Psoas muscle (tissue), 8 donors: ENCODE results near the gene YIPF5. TPM values are rescaled to one million over a fixed set of nuclear protein-coding genes. Genes with fewer than 3 reads are reported as not detected.

Experiments used
- ATAC-seq, 4 donors: fragments of 200-7000 bp; cut with Tn5 transposase; one replicate each; pipeline ENCODE4 v1.9.1; 2020; ENCODE audit warnings: moderate library complexity in 3 of 4, mild to moderate bottlenecking in 2 of 4
- DNase-seq, 2 donors: peaks; one replicate each; pipeline ENCODE4 v3.0.0-alpha.2; 2020
- H3K27ac ChIP-seq: fragments of 200-600 bp; one replicate; pipeline ENCODE4 v1.8.0; 2022
- H3K27me3 ChIP-seq, 3 donors: fragments of 200-600 bp in 1 of 3; one replicate each; pipeline versions ENCODE4 v1.6.1 to v1.8.0; 2013 to 2022; ENCODE audit warnings: low read length in 2 of 3, mild to moderate bottlenecking in 2 of 3, moderate library complexity in 1 of 3; ENCODE audit not compliant: insufficient read depth in 3 of 3
- H3K36me3 ChIP-seq, 2 donors: fragments of 200-600 bp in 1 of 2; one replicate each; pipeline versions ENCODE4 v1.6.1 to v1.8.0; 2013 to 2022; ENCODE audit warnings: low read depth in 1 of 2, mild to moderate bottlenecking in 1 of 2, moderate library complexity in 1 of 2; ENCODE audit not compliant: insufficient read depth in 1 of 2
- H3K4me1 ChIP-seq: fragments of 200-600 bp; one replicate; pipeline ENCODE4 v1.8.0; 2022
- H3K4me3 ChIP-seq: fragments of 200-600 bp; one replicate; pipeline ENCODE4 v1.8.0; 2022; ENCODE audit warnings: mild to moderate bottlenecking
- H3K9me3 ChIP-seq: fragments of 200-600 bp; one replicate; pipeline ENCODE4 v1.8.0; 2022
- WGBS, 3 donors: extraction: QIAGEN DNeasy Blood & Tissue Kit; methylation state at CpG; one replicate each; pipeline versions ENCODE4 v1.1.6 to v1.1.7; 2013; 5-methylcytosine and 5-hydroxymethylcytosine counted together
- intact Hi-C, 2 donors: fragments of 100-400 bp; cut with DNase I; formaldehyde crosslinking; loops; one replicate each; pipeline versions ENCODE4 v1.11.0 to v1.14.2; 2022
- polyA plus RNA-seq, 3 donors: library from polyadenylated mRNA; stranded (reverse); fragments of 200-250 nt; gene quantifications; one replicate each; pipeline ENCODE4 v1.2.3, GENCODE V29; 2013
- total RNA-seq, 4 donors: library from RNA; stranded (reverse); fragmentation: NEBNext Ultra II Directional in 2 of 4; extraction: Animal tissue kit (Norgen Biotek cat#: 25700) in 2 of 4; gene quantifications; one replicate each; pipeline versions ENCODE4 v1.2.1 to v1.2.4, GENCODE V29; 2021 to 2023
- TF ChIP-seq, protein P1 (sequence below): fragments of 200-600 bp; IDR thresholded peaks from one replicate; pipeline ENCODE4 v1.8.0; 2022; ENCODE audit warnings: antibody characterized with exemption
- donor health status: healthy with polysubstance abuse.
- donor health status: DM: no; HTN: no; CAD: no; lungs with moderate emphysema.
- donor health status: Bipolar disorder and iron deficiency.
- donor health status: healthy.
- donor health status: DM: yes; HTN: yes; CAD: no.
- donor health status: DM: no; HTN: no; CAD: no.
- donor health status: DM: no; HTN: no; CAD: no.
- donor health status: DM: yes; HTN: yes; CAD: no.

Gene YIPF5
- total and polyA plus RNA-seq, 7 donors, result 6.7 to 21.1 (median 14.7) TPM

DNA sequence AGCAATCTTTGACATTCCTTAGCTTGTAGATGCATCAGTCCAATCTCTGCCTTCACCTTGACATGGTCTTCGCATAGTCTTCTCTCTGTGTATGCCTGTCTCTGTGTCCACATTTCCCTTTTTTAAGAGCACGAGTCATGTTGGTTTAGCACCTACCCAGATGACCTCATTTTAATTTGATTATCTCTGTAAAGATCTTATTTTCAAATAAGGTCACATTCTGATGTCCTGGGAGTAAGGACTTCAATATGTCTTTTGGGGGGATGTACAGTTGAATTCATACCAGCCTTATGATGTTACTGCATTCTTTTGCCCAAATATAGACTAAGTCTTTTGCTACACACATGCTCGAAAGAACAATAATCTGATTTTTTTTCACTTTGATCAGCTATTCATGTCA, 7.1 kb upstream of the YIPF5 start:
- DNase-seq (no peak), ATAC-seq (no peak)

DNA sequence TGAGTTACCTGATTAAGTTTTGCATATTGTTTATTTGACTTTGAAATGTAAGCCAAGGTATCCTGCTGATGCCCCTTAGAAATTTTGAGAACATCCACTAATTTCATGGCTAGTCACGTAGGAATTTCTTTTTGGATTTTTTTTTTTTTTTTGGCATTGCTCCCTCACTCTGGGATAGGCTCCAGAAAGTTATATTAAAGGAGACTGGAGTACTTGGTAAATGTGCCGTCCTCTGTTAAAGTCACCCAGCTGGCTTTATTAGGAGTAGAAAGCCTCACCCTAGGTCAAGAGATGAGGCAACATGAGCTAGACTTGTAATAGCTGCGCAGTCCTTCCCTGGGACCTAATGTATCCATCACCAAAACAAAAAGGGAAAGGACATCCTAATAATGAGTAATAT, 3.3 kb upstream of the YIPF5 start:
- H3K27me3 ChIP-seq, result peaks cover 0 to 10% (median 0%) of the 10 kb centered on the region in 3 donors
- no peak overlapping the region for H3K27ac ChIP-seq
- no peak overlapping the region for H3K4me3 ChIP-seq
- DNase-seq (no peak), ATAC-seq (no peak)
- TF ChIP-seq, protein P1, sequence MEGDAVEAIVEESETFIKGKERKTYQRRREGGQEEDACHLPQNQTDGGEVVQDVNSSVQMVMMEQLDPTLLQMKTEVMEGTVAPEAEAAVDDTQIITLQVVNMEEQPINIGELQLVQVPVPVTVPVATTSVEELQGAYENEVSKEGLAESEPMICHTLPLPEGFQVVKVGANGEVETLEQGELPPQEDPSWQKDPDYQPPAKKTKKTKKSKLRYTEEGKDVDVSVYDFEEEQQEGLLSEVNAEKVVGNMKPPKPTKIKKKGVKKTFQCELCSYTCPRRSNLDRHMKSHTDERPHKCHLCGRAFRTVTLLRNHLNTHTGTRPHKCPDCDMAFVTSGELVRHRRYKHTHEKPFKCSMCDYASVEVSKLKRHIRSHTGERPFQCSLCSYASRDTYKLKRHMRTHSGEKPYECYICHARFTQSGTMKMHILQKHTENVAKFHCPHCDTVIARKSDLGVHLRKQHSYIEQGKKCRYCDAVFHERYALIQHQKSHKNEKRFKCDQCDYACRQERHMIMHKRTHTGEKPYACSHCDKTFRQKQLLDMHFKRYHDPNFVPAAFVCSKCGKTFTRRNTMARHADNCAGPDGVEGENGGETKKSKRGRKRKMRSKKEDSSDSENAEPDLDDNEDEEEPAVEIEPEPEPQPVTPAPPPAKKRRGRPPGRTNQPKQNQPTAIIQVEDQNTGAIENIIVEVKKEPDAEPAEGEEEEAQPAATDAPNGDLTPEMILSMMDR, result no peak
- peaks cover 9% of the 10 kb centered on the region for H3K4me1 ChIP-seq
- H3K36me3 ChIP-seq, result peaks cover 0 to 4% of the 10 kb centered on the region in 2 donors
- intact Hi-C loops, result no loop called here
- no peaks in the 10 kb centered on the region for H3K9me3 ChIP-seq
- WGBS, 3 donors, result 26 to 33% (median 32%) methylated on average over 3 of the region's 3 CpGs

More for the DNA sequence above, 7.1 kb upstream of the YIPF5 start:
- 75 to 89% (median 79%) methylated on average over 3 of the region's 3 CpGs for WGBS, 3 donors
- intact Hi-C loops, result no loop called here
- TF ChIP-seq, protein P1, result no peak
- Histone ChIP-seq H3K27ac (no peak overlapping the region), H3K9me3 (no peaks in the 10 kb centered on the region), H3K4me3 (no peak overlapping the region), H3K36me3 (no peaks in the 10 kb centered on the region), H3K4me1 (no peaks in the 10 kb centered on the region), H3K27me3 (peaks cover 0 to 10% (median 0%) of the 10 kb centered on the region in 3 donors)

- H3K27me3 ChIP-seq, result peaks cover 0 to 10% (median 0%) of the 10 kb centered on the region in 3 donors
- H3K4me3 ChIP-seq, result peak overlapping the region; percentile 95
Observed at GRCh38 chr5:144169904-144170275, 569 bp downstream of the YIPF5 start.

DNA sequence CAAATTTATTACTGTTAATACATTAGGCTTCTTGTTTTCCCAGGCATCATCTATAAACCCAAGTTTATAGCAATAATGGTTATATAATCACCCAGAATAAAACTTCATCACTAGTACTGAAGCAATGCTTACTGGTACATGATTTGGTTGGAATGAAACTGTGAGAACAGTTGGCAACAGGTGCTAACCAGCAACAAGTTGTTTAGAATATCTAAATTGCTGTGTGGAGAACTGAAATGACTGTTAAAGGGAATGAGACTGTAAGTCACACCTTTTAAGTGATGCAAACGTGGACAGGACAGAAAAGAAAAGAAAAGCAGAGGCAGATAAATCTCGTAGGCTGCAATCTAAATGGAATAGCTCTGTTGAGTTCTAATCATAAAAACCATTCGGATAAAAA, 2.5 kb downstream of the YIPF5 start:
- TF ChIP-seq, protein P1, result no peak
- 68 to 75% (median 74%) methylated on average over 3 of the region's 3 CpGs for WGBS, 3 donors
- Histone ChIP-seq H3K9me3 (no peaks in the 10 kb centered on the region), H3K36me3 (peaks cover 0 to 56% of the 10 kb centered on the region in 2 donors), H3K27me3 (peaks cover 0 to 4% (median 0%) of the 10 kb centered on the region in 3 donors), H3K4me1 (peaks cover 17% of the 10 kb centered on the region), H3K27ac (no peak overlapping the region), H3K4me3 (no peak overlapping the region)
- DNase-seq (no peak), ATAC-seq (no peak)
- intact Hi-C loops, result no loop called here

More at GRCh38 chr5:144169904-144170275, 569 bp downstream of the YIPF5 start:
- peaks cover 0 to 37% of the 10 kb centered on the region in 2 donors for H3K36me3 ChIP-seq
- ATAC-seq (peak in 1 of 4 donors; percentile 2), DNase-seq (no peak)
- TF ChIP-seq, protein P1, result no peak
- H3K4me1 ChIP-seq, result peaks cover 17% of the 10 kb centered on the region
- intact Hi-C loops, result no loop called here
- H3K27ac ChIP-seq, result peak overlapping the region; percentile 87
- no peaks in the 10 kb centered on the region for H3K9me3 ChIP-seq
- WGBS, 3 donors, result 1 to 2% (median 2%) methylated on average over 12 of the region's 12 CpGs

GRCh38 chr5:144166696-144167095, 3.8 kb downstream of the YIPF5 start:
- no peak for ATAC-seq

More at GRCh38 chr5:144166696-144167095, 3.8 kb downstream of the YIPF5 start:
- intact Hi-C loops, result no loop called here
- H3K4me1 ChIP-seq, result peaks cover 17% of the 10 kb centered on the region
- DNase-seq, result no peak
- H3K27me3 ChIP-seq, result no peaks in the 10 kb centered on the region
- TF ChIP-seq, protein P1, result no peak
- no peak overlapping the region for H3K27ac ChIP-seq
- no peak overlapping the region for H3K4me3 ChIP-seq
- H3K36me3 ChIP-seq, result peaks cover 0 to 69% of the 10 kb centered on the region in 2 donors
- no peaks in the 10 kb centered on the region for H3K9me3 ChIP-seq
- 60 to 81% (median 79%) methylated on average over 1 of the region's 1 CpG for WGBS, 3 donors
